GM10248 (cell line): ENCODE data around the gene CAPZA1.

Experiments used
- CTCF ChIA-PET: fragments of 300-600 bp; sonication (Branson Sonifier 250); formaldehyde crosslinking; extraction: SDS; loops from one replicate; lab custom pipeline; 2021; ENCODE audit warnings: antibody characterized with exemption; lab: Yijun Ruan, JAX
- POLR2A ChIA-PET: fragments of 350-650 bp; sonication (Branson Sonifier 250); formaldehyde crosslinking; extraction: SDS; loops from one replicate; lab custom pipeline; 2020; ENCODE audit warnings: antibody characterized with exemption; lab: Yijun Ruan, JAX
- DNase-seq: peaks from one replicate; pipeline ENCODE4 v3.0.0; 2012; ENCODE audit errors: extremely low spot score
- CTCF ChIP-seq: IDR thresholded peaks from 2 replicates; pipeline ENCODE4 v1.5.1; 2012; ENCODE audit warnings: mild to moderate bottlenecking, low read depth; ENCODE audit errors: extremely low read depth, missing control alignments, control extremely low read depth

Gene CAPZA1

DNA sequence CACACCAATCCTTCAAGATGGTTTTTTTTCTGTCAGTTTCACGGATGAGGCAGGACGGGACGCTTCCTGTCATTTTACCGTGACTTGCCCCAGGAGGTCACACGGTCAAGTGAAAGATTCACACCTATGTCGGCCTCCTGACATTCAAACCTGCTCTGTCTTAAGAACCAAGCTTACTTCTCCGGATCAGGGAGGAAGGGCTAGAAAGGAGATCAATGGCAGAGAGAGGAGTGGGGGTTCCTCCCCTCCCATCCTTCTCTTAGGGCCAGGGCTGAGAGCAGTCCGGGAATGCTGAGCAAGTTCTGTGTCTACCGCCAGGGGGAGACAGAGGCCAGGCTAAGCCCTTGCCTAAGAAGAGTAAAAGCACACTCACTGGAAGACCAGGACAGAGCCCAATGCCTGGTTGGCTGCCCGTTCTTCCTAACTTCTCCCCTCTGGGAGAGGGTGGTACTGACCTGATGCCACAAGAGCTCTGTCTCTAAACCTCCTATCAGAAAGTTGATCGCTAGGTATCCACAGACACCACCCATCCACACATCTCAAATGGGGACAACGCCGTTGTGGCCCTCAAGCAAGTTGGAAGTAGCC is 96.6 kb downstream of the CAPZA1 start:
- TF ChIP-seq CTCF = peak; percentile 98
- ChIA-PET POLR2A (no interaction called here), CTCF (interaction anchor here (0.7 to 12.2 kb wide), 55 partner anchors 9 to 1566 kb away, joined by 3 to 410 read pairs (median 5); partner anchors contain the start of genes LRIG2, MOV10, RHOC and SLC16A1)
- DNase-seq = peak; percentile 77

DNA sequence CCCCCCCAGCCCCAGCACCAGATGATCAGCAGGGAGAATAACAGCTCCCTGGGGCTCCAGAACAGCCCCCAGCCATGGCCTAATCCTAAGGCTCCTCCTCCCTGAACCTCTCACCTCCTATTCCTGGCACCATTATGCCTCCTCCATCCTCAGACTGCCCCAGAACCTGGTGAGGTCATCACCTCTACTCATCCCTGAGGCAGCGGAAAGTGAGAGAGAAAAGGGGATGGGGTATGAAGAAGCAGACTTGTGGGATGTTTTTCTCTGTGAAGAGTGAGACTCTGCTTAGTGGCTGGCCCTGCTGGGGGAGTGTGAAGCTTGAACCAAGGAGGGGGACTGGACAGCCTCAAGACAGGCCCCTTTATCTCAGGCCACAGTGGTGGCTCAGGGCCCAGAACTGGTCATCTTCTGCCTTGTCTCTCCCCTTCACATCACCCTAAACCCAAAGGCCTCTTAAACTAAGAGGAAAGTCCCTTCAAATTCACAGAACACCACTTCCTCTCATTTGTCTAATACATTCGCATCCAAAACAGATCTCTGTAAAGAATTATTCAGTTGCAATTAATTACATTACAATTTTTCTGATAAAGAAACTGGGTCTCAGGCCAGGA is 97.7 kb downstream of the CAPZA1 start:
- ChIA-PET CTCF (interaction anchor here (0.9 to 12.2 kb wide), 27 partner anchors 10 to 964 kb away, joined by 3 to 410 read pairs (median 5); partner anchors contain the start of genes LRIG2, MOV10 and RHOC), POLR2A (no interaction called here)
- DNase-seq = no peak

DNA sequence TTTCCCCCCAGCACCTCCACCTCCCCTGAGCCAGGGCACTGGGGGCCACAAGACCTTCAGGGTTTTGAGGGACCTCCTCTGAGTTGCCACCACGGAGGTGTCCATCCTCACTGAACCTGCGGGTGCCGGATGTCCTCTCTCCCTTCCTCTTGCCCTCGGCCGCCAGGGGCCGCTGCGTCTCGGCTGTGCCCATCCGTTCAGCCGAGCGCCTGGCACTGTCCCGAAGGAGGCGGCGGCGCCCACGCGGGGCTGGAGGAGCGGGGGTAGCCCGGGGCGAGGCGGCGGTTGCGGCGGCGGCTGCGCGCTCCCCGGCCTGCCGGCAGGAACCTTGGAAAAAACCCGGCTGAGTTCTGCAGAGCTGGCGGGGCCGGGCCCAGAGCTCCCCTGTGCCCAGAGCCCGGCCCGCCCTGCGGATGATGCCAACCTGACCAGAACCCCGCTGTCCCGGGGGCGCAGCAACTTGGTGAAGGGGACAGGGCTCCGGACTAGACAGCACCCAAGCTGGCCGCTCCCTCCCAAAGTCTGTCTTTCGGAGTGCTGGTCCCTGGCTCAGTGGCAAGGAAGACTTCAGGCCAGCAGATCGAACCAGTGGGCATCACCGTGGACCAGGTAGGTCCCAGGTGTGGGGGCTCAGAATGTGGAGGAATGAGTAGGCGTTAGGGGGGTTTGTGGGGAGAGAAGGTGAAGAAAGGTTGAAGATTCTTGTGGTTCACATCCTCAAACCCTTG is 99.2 kb downstream of the CAPZA1 start:
- peak; percentile 84 for TF ChIP-seq CTCF
- CTCF ChIA-PET = interaction anchor here (0.6 to 12.2 kb wide), 25 partner anchors 9 to 1563 kb away, joined by 3 to 410 read pairs (median 4); partner anchors contain the start of genes LRIG2 and RHOC
- DNase-seq = peak; percentile 78
- POLR2A ChIA-PET = interaction anchor here (0.6 kb wide), 2 partner anchors 299 to 339 kb away, joined by 3 to 4 read pairs; no protein-coding TSS in a partner anchor

More for the DNA sequence above, 97.7 kb downstream of the CAPZA1 start:
- TF ChIP-seq CTCF = no peak

DNA sequence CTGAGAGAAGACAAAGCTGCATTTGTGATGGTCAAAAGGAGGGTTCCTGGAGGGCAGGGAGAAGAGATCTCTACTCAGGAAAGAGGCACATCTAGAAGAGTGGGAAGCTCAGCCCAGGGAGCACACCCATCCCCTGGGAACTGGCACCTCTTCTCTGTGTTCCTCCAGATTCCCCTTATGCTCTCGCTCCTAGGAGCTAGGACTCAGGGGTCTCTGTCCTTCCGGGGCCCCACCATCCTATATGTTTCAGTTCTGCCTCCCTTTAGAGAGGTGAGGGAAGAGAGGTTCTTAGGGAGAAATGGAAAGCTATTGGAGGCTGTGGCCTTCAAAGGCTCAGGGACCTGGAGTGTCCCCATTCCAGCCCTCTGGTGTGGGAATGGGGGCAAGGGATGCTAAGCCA is 100.1 kb downstream of the CAPZA1 start:
- no peak for DNase-seq
- ChIA-PET POLR2A (interaction anchor here (0.6 kb wide), 1 partner anchor 300 kb away, joined by 3 read pairs; no protein-coding TSS in a partner anchor), CTCF (interaction anchor here (0.8 to 12.2 kb wide), 16 partner anchors 11 to 353 kb away, joined by 3 to 410 read pairs (median 6); partner anchors contain the start of genes LRIG2 and RHOC)
- no peak for TF ChIP-seq CTCF

DNA sequence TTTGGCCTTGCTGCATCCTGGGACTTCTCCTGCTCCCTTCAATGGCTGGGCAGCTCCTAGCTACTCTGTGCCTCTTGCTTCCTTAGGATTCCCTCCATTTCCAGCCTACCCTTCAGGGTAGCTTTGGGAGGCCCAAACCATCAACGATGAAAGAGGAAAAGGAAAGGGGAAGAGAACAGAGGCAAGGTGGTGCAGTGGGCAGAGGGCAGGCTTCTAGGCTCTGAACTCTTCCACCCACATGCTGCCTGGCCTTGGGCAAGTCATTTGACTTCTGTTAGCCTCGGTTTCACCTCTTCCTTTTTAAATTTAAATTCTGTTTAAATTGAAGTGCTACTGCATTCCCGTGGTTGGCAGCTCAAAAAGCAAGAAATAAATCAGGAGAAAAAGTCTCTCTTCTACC is 101.2 kb downstream of the CAPZA1 start:
- POLR2A ChIA-PET = no interaction called here
- CTCF ChIA-PET = interaction anchor here (0.8 to 12.2 kb wide), 5 partner anchors 10 to 321 kb away, joined by 4 to 410 read pairs (median 11); no protein-coding TSS in a partner anchor
- DNase-seq = no peak
- no peak for TF ChIP-seq CTCF
